AG20443 (cell line): ENCODE data around the gene CFAP20.
"Not testable (repeated sequence)": the region's sequence is repeated elsewhere in the genome, so short reads cannot be mapped to it uniquely, and the experiment has no call there.

Experiments
- DNase-seq: peaks from one replicate; pipeline ENCODE4 v3.0.0; 2012; ENCODE audit warnings: low spot score, mixed read lengths

The CFAP20 gene

DNA sequence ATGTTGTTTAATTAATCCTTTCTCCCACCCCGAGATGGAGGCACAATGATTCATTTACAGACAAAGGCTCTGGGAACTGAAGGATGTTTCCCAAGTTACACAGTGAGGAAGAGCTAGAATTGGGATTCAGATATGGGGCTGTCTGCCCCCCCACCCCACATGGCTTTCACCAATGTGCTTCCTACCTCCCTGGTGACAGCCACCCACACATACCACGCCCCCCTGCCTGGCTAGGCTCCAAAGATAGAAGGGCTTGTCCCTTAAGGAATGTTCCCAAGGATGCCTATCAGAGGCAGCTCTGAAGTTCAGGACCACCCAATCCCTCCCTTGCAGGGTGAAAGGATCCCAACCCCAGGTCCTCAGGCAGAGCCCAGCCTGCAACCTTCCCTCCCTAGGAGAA is 32.9 kb downstream of the CFAP20 start:
- no peak for DNase-seq

- not testable (repeated sequence) for DNase-seq
Measured at GRCh38 chr16:58095575-58095960, 33.6 kb downstream of the CFAP20 start.

DNA sequence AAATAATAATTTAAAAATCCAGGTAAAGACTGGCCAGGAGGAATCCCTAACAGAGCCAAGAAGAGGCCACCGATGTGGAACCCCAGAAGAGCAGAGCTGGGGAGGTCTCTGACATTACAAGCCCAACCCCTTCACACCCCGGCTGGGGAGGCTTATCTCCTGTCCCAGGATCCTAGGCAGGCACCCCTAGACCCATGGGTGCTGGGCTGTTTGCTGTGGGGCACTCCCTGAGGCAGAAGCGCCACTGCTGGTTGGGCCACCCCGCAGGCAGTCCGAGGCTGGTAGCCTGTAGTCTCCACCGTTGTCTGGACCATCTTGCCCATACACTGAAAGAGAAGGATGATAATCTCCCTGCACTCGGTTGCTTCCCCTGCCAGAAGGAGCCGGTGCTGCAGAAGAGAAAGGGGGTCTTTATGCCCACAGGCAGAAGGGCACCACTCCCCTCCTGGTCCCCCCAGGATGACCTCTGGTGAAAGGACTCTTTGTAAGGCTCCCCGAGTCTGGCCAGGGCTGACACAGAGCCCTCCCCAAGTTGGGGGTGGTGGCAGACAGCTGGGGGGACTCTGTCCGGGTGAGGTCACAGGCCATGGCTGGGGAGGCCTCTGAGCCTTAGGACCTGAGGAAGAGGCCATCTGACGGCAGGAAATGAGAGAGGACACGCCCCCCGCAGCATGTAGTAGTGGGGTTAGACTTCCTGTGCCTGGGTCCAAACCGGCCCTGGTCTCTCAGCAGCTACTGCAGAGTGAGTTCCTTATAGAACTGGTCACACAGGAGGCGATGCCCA is 34.2 kb downstream of the CFAP20 start:
- DNase-seq = no peak

DNA sequence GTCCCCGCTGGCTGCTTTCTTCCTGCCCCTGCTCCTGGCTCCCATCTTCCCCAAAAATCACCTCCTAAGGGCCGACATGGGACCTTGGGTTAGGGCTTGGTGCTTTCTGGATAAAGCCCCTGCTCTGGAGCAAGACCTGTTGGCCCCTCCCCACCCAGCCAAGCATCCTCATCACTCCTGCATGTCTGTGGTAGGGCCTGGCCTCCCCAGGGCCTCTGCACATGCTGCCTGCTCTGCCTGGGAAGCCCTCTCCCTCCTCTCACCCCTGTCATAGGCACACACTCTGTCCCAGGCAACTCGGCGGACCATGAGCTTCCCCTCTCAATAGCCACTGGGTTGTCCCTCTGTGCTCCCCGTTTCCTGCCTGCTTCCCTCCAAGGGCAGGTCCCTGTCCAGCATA is 35.2 kb downstream of the CFAP20 start:
- DNase-seq = no peak

DNA sequence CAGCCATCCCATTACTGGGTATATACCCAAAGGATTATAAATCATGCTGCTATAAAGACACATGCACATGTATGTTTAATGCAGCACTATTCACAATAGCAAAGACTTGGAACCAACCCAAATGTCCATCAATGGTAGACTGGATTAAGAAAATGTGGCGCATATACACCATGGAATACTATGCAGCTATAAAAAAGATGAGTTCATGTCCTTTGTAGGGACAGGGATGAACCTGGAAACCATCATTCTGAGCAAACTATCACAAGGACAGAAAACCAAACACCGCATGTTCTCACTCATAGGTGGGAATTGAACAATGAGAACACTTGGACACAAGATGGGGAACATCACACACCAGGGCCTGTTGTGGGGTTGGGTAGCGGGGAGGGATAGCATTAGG is 38.8 kb downstream of the CFAP20 start:
- not testable (repeated sequence) for DNase-seq

- DNase-seq = no peak
Measured at GRCh38 chr16:58088091-58088490, 41.1 kb downstream of the CFAP20 start.

DNA sequence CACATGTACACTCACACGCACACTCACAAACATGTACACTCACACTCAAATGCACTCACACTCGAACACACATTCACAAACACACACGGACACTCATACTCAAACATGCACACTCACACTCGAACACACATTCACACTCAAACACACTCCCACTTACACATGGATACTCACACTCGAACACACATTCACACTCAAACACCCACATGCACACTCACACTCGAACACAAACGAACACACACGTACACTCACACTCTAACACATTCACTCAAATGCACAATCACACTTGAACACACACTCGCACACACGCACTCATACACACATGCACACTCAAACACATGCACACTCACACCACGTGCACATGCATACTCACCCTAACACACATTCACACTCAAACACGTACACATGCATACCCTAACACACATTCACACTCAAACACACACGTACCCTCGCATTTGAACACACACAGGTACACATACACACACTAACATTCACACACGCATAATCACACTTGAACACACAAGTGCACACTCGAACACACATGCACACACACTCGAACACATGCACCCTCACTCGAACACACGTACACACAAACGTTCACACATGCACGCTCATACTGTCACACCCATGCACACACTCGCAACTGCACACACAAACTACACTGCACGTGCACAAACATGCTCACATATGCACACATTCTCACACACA is 41.8 kb downstream of the CFAP20 start:
- no peak for DNase-seq

DNA sequence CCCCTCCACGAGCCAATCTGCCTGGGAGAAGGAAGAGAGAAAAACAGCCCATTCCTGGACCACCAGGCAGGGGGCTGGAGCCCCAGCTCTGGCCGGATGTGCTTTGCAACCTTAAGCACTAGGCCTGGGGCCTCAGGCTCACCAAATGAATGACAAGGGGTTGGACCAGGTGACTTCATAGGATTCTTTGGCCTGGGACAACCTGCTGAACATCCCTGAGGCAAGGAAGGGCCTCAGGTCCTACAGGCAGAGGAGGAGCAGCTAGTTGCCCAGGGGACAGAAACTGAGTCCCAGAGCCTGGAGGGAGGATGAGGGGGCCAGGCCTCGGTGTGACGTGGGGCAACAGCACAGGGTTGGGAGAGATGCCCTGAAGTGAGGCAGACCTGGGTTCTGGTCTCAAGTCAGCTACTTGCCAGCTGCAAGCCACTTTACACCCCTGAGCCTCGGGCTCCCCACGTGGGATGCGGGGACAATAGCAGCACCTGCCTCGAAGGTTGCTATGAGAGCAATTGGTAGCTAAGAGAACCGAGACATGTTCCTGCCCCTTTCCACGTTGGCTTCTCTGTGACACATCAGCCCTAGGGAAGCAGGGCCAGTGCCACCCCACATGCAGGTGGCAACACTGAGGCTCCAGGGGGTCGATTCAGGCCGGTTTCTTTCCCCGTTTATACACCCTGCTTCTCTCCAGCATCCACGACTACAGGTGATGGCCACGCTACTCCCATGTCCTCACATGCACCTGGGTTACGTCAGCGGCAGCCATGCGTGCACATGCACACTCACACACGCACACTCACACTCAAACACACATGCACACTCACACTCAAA is 42.6 kb downstream of the CFAP20 start:
- no peak for DNase-seq

GRCh38 chr16:58085584-58086251 is 43.5 kb downstream of the CFAP20 start:
- DNase-seq = no peak

DNA sequence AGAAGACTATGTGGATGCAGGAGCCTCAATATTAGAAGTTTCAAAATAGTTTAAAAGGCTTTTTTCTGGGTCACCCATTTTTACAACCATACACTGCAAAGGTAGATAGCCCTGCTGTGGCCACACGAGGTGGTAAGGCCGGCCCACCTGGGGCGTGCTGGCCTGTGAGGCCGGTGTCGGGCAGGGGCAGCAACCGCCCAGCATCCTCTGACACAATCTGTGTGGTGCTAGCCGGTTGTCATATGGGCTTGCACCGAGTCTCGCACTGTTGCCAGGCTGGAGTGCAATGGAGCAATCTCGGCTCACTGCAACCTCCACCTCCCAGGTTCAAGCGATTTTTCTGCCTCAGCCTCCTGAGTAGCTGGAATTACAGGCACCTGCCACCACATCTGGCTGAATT is 44.0 kb downstream of the CFAP20 start:
- no peak for DNase-seq

DNA sequence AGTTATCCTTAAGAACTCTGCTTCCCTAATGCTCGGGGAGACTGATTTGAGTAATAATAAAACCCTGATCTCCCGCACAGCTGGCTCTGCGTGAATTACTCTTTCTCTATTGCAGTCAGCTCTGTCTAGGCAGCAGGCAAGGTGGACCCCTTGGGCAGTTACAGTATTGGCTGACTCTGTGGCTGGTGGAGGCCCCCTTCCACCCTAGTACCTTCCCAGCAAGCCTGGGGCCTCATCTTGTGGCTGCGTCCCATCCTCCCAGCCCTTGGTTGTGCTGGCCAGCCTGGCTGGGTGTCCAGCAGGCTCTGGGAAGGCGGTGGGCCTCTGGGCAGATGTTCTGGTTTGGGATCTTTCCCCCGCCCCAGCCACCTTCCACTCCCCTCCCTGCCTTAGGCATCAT is 44.5 kb downstream of the CFAP20 start:
- no peak for DNase-seq

DNA sequence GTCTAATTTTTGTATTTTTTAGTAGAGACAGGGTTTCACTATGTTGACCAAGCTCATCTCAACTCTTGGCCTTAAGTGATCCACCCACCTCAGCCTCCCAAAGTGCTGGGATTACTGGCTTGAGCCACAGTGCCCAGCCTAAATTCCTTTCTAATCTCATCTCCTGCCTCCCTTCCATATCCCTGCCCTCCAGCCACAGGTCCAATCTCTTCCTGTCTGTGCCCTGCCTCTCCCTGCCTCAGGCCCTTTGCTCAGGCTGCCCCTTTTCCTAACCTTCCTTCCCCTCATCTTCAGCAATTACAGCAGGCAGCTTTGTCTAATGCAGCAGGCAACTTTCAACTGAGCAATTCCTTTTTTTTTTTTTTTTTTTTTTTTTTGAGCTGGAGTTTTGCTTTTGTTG is 46.8 kb downstream of the CFAP20 start:
- DNase-seq = no peak

DNA sequence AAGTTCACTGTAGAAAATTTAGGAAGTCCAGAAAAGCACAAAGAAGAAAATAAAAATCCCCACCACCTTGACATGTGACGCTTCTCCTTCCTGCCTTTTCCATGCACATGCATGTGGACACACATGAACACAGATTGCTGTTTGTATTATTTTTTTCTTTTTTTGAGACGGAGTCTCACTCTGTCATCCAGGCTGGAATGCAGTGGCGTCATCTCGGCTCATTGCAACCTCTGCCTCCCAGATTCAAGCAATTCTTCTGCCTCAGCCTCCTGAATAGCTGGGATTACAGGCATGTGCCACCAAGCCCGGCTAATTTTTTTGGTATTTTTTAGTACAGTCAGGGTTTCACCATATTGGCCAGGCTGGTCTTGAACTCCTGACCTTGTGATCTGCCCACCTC is 48.5 kb downstream of the CFAP20 start:
- not testable (repeated sequence) for DNase-seq

DNA sequence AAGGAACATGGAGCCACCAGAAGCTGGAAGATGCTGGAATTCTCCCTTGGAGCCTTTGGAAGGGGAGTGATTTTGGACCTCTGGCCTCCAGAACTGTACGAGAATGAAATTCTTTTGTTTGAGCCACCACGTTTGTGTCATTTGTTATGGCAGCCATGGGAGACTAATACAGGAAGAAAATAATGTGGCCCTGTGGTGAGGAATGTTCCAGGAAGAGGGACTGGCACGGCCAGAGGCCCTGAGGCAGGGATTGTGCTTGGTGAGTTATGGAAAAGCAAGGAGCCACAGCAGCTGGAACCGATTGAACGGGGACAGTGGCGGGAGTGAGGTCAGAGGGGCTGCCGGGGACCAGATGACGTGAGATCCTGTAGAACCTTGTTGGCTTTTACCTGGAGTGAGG is 51.4 kb downstream of the CFAP20 start:
- no peak for DNase-seq

- DNase-seq = no peak
Measured at GRCh38 chr16:58076514-58076913, 52.7 kb downstream of the CFAP20 start.

DNA sequence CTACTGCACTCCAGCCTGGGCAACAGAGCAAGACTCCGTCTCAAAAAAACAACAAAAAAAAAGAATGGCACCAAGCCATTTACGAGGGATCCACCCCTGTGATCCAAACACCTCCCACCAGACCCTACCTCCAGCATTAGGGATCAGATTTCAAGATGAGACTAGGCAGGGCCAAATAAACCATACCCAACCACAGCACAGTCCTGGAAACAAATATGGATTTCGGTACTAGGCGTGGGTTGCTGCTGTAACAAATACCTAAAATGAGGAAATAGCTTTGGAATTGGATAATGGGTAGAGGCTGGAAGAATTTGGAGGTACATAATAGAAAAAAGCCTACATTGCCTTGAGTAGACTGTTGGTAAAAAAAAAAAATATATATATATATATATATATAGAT is 54.5 kb downstream of the CFAP20 start:
- no peak for DNase-seq

GRCh38 chr16:58073086-58073485 is 56.1 kb downstream of the CFAP20 start:
- DNase-seq = not testable (repeated sequence)

- DNase-seq = not testable (repeated sequence)
Measured at GRCh38 chr16:58072134-58072533, 57.0 kb downstream of the CFAP20 start.

DNA sequence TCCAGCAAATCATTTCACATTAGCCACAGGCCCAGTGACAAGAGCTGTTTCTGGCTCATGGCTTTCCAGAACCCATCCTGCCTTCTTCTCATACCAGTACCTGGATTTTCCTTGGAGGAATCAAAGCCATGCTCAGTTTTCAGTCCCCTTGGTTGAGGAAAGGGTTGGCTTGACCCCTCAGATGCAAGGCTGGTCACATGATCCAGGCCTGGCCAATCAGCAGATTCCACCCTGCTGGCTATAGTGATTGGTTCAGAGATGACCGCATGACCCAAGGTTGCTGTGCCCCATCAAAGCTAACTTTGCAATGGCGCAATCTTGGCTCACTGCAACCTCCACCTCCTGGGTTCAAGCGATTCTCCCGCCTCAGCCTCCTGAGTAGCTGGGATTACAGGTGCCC is 58.6 kb downstream of the CFAP20 start:
- no peak for DNase-seq
